Forelimb muscle (tissue), 1 donor: ENCODE data around the gene USP48. TPM values are rescaled to one million over a fixed set of nuclear protein-coding genes. Genes with fewer than 3 reads are reported as not detected.
"Not testable (repeated sequence)": the region's sequence is repeated elsewhere in the genome, so short reads cannot be mapped to it uniquely, and the experiment has no call there.

ENCODE experiments used
- DNase-seq: peaks from one replicate; pipeline ENCODE4 v3.0.0-alpha.2; 2013; ENCODE audit warnings: low read depth
- polyA plus RNA-seq: library from polyadenylated mRNA; unstranded; fragments of 120-200 nt; gene quantifications from one replicate; pipeline ENCODE4 v1.2.1, GENCODE V29; 2013; ENCODE audit not compliant: insufficient read length

Gene USP48, protein sequence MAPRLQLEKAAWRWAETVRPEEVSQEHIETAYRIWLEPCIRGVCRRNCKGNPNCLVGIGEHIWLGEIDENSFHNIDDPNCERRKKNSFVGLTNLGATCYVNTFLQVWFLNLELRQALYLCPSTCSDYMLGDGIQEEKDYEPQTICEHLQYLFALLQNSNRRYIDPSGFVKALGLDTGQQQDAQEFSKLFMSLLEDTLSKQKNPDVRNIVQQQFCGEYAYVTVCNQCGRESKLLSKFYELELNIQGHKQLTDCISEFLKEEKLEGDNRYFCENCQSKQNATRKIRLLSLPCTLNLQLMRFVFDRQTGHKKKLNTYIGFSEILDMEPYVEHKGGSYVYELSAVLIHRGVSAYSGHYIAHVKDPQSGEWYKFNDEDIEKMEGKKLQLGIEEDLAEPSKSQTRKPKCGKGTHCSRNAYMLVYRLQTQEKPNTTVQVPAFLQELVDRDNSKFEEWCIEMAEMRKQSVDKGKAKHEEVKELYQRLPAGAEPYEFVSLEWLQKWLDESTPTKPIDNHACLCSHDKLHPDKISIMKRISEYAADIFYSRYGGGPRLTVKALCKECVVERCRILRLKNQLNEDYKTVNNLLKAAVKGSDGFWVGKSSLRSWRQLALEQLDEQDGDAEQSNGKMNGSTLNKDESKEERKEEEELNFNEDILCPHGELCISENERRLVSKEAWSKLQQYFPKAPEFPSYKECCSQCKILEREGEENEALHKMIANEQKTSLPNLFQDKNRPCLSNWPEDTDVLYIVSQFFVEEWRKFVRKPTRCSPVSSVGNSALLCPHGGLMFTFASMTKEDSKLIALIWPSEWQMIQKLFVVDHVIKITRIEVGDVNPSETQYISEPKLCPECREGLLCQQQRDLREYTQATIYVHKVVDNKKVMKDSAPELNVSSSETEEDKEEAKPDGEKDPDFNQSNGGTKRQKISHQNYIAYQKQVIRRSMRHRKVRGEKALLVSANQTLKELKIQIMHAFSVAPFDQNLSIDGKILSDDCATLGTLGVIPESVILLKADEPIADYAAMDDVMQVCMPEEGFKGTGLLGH
- polyA plus RNA-seq: 47.4 TPM

DNA sequence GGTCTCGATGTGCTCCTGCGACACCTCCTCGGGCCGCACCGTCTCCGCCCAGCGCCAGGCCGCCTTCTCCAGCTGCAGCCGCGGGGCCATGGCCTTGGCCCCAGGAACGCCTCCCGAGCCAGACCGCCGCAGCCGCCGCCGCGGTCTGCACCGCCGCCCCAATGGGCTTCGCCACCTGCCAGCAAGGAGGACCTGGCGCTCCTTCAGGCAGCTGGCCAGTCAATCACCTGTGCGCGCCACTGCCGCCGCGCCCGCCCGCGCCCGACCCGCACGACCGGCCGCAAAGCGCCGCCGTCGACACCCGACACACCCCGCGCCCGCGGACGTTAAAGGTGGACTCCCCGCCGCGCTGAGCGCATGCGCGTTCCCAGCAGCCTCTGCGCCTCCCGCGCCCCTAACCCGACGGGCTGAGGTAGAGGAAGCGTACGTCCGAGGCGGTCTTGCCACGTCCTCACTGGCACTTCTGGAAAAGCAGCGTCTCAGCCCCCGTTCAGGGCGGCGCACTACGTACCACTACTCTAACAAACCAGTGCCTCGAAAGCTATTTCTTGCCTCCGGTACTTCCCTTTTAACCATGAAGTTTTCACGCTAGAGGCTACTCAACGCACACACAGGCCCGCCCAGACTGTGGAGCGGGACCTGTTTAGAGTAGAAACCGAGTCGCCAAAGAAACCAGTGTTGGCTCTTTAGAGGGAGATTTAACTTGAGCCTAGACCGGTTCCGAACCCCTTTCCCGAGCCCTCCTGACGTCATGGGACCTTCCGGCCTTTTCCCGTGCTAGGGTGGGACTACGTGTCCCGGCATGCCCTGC lies at the start of gene USP48:
TSS of gene USP48 (minus strand) at position 282 of the 811 bp plus-strand sequence. CDS start at position 90, 192 bp downstream.
- DNase-seq: peak; percentile 94

DNA sequence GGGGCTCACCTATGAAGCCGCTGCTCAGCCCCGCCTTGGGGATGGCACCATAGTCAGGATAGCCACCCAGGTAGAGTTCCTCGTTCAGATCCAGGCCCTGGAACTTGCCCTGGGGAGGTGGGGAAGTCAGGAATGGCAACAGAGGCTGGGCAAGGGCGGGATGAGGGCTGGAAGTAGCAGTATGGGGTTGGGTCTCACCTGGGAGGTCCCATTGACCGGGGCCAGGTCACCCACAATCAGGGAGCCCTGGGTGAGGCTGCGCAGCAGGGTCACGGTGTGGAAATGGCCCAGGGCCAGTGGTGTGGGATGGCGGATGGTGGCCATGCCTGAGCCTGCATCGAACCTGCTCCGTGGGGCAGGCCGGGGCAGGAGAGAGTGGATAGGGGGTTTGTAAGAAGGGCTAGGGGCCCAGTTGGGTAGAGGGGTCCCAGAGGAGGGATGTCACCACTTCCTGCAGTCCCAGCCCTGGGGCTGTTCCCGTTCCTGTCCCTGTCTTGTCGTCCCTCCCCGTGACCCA lies 48.6 kb upstream of the USP48 start:
- no peak for DNase-seq

DNA sequence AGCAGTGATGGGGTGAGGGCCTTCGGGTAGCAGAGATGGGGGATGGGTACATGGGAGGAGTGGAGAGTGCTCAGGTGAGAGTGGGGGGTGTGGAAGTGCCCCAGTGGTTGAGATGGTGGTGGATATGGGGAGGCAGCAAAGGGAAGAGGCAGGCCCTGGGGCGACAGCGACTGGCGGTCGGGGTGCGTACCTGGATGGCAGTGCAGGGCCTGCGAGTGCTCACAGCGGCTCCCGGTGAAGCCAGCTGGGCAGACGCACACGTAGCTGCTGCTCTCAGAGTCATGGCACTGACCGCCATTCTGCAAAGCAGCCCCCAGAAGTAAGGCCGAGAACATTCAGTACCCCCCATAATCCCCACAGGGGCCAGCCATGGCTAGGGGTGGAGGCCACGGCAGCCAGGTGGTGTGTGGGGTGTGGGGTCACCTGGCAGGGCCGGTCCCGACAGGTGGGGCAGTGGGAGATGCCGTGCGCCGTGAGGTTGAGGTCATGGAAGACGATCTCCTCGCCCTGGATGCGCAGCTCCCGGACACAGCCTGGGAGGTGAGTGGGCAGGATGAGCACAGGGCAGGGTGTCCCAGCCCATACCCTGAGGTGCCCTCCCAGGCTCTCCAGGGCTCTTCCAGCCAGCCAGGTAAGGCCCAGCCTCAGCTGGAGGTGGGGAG lies 48.0 kb upstream of the USP48 start:
- no peak for DNase-seq

DNA sequence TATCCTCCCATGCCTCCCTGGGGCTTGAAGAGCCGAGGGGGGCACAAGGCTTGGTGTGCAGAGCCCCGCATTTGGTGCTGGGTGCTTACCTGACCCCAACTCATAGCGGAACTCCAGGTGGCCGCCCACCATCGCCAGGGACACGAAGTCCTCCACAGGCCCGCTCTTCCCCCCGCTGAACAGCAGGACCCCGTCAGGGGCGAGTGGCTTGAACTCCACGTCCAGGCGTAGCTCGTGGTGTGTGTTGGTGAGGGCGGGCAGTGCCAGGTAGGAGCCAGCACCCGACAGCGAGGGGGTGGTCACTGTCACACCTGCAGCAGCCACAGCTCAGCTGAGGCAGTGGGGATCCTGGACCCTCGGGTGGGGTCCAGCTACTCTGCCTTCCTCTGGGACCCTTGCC lies 46.3 kb upstream of the USP48 start:
- DNase-seq: no peak

DNA sequence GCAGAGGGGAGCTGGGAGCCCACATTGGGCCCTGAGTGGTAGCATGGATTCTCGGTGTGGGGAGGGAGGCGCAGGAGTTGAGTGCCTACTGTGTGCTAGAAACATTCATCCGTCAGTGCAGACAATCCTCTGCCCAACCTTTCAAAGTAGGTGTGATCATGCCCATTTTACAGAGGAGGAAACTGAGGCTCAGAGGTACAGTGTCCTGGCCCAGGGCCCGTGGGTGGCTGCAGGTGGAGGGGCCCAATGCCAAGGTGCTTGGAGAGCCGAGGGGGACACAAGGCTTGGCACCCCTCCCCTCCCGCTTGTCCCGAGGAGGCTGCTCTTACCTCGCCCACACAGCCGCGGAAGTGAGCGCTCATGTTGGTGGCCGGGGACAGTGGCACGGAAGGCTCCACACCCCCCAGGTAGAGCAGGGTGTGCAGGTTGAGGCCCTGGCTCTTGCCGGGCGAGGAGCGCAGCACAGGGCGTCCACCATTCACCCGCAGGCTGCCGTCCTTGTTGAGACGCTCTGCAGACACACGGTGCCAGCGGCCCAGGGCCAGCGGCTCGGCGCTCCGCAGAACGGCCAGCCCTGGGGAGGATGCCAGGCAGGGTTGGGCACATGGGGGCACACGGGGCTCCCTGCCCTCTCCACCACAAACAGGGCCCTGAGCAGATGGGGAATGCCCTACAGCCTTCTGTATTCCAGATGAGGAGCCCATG lies 45.7 kb upstream of the USP48 start:
- DNase-seq: no peak

DNA sequence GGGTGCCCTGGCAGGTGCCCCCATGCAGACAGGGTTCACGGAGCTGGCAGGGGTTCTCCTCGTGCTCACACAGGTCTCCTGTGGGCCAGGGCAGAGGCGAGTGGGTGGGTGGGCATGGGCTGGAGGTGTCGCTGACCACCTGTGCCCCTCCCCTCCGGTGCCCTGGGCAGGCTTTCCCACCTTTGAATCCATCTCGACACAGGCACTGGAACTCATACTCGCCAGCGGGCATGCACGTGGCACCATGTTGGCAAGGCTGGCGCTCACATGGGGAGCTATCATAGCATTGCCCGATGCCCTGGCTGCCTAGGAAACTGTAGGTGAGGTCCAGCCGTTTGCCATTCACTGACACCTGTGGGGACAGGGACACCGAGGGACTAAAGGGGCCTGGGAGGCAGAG lies 45.1 kb upstream of the USP48 start:
- DNase-seq: no peak

DNA sequence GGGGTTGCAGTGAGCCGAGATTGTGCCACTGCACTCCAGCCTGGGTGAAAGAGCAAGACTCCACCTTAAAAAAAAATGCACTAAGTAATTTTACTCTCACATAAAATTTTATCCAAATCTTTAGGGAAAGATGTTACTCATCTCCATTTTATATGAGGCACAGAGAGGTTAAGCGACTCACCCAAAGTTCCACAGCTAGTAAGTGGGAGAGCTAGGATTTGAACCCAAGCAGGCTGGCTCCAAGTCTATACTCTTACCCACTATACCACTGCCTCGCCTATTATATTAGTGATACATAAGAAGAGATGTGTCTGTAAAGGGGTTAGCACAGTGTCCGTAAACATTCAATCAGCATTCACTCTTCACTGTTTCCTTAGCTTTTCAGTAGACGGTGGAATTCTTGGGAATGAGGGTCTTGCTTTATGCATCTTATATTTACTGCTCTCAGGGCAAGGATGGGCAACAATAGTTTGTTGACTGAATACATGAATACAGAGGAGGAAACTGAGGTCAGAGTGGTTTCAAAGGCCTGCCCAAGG lies 44.3 kb upstream of the USP48 start:
- DNase-seq: no peak

DNA sequence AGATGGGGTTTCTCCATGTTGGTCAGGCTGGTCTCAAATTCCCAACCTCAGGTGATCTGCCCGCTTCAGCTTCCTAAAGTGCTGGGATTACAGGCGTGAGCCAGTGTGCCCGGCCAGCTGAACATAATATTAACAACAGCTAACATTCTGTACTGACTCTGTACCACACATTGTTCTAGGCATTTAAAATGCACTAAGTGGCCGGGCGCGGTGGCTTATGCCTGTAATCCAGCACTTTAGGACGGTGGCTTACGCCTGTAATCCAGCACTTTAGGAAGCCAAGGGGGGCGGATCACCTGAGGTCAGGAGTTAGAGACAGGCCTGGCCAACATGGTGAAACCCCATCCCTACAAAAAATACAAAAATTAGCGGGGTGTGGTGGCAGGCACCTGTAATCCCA lies 43.7 kb upstream of the USP48 start:
- not testable (repeated sequence) for DNase-seq

DNA sequence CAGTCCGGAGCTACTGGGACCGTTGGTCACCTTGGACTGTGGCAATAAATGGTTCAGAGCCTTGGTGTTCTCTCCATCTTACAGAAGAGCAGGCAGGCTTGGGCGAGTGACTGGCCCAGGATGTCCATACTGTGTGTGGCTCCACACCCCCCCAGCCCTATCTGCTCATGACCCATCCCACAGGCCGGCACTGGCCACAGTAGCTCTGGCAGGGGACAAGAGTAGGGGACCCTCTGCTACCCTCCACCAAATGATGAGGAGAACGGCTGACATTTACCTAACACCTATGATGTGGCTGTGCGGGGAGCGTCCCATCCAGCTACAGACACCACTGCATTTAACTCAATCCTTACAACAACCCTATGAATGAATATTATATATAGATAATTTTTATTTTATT lies 42.4 kb upstream of the USP48 start:
- no peak for DNase-seq

DNA sequence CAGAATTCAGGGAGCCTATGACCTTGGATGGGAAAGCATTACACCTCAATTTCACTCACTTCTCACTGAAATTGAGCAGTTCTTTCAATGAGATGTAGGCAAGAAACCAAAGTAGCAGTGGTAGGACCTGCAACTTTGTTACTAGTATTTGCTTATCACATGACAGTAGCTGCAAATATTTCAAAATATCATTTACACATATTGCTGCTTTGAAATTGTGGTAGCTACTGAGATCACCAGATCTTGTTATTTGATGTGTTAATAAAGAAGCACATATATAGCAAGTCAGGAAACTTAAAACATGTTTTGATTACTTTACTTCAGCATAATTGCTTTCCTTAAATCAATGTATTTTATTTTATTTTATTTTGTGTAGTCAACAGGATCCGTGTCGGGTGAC lies 42.0 kb upstream of the USP48 start:
- no peak for DNase-seq

DNA sequence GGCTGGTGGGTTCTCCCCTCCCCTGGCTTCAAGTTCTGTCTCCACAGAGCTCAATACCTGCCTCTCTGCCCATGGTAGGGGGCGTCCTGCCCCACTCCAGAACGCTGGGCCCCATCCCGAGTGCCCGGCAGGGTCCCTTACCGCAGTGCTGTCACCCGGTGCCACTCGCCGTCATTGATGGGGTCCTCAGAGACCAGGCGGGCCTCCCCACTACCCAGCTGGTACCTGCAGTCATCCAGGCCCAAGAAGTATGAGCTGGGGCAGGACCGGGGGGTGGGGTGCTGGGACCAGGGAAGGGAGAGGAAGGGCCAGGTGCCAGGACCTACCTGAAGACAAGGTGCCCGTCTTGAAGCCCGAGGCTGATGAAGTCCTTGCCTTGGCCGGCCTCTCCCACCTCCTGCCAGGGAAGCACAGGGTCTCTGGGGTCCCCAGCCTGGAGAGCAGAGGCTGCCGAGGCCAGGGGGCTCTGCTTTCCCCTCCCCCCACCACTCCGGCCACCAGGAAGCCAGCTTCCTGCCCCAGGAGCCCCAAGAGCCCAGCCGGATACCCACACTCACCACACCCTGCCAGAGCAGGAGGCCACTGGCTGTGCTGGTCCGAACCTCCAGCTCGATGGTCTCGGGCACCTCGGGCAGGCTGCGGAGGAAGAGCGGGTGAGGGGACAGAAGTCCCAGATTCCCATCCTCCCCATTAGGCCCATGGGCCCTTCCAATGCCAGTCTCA lies 41.2 kb upstream of the USP48 start:
- DNase-seq: no peak

DNA sequence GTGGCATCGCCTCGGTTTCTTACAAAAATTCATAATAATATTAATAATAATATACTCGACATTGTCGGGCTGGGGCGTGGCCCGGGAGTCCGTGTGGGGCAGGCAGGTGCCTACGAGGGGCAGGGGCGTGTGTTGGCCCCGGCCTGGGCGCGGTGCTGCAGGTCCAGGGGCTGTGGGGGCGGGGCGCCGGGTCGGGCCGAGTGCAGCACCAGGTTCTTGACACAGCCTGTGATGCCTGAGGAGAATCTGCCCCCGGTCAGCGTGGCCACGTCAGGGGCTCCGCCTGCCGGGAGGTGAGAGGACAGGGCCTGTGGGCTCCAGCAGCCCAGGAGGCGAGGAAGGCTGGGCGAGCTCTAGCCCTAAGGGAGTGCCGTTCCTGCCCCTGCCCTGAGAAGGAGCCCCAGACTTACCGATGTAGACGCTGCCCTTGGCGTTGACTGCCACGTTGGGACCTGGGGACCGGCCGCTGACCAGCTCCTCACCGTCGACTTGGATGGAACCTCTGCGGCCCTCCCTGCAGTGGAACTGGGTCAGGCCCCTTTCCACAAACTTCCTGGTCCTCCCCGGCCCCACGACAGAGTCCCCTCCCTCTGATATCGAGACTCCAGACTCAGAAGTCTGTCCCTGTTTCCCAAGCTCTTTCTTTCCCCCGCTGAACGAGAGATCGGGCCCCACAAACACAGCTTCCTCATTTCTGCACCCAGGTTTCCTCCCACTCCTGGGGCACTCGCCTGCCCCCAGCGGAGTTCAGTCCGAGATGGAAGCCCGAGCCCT lies 40.4 kb upstream of the USP48 start:
- no peak for DNase-seq

DNA sequence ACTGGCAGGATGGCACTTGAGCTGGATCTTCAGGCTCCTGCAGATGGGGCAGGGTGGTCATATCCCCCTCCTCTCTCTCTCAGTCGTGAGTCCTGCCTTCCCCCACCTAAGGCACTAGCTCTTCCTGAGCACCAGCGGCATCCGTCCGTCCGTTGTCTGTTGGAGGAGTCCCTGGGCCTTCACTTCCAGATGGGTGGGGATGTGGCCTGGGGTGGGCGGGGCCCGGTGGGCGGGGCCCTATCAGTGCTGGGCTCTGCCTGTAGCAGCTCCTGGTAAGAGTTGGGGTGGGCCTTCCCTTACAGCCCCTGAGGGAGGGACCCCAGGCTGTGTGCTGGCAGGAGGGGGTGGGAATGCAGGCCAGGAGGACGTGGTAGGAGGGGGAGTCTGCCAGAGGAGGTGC lies 39.4 kb upstream of the USP48 start:
- no peak for DNase-seq

DNA sequence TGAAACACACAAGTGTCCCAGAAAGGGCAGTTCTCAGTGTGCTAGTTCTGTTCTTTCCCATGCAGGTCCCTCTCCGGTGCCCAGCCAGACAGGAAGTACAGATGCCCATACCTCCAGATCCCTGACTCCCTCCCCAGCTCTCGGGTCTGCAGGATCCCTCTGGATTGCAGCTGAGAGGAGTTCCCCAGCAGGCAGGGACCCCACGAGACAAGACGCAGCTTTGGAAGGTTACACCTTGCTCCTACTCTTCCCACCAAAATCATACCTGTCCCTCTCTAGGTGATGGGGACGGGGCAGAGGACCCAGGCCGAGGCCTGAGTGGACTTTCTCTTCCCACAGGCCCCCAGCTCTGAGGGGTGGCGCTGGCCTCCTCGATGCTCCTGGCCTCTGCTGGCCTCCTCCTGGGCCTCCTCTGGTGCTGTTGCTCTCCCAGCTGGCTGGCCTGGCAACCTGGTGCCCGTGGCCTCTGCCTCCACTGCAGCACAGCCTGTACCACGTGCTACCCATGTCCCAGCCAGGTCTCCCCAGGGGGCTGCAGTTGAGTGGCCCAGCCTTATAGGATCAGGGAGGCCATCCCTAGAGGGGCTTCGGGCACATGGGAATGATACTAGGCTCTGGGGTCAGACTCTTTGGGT lies 38.6 kb upstream of the USP48 start:
- DNase-seq: no peak

DNA sequence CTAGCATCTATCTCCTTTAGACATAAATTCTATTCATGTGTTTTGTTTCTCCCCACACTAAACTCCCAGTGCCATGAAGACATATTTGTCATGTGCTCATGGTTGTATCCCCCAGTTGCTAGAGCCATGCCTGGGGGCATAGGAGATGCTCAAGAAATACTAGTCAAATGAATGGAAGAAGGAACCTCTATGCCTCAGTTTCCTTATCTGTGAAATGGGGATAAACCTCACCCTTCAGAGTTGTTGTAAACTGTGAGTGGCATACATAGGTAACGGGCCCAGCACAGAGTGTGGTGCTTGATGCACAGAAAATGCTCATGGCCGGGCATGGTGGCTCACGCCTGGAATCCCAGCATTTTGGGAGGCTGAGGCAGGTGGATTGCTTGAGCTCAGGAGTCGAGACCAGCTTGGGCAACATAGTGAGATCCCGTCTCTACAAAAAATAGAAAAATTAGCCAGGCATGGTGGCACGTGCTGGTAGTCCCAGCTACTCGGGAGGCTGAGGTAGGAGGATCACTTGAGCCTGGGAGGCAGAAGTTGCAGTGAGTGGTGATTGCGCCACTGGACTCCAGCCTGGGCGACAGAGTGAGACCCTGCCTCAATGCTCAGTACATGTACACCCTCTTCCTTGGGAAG lies 37.8 kb upstream of the USP48 start:
- DNase-seq: no peak

DNA sequence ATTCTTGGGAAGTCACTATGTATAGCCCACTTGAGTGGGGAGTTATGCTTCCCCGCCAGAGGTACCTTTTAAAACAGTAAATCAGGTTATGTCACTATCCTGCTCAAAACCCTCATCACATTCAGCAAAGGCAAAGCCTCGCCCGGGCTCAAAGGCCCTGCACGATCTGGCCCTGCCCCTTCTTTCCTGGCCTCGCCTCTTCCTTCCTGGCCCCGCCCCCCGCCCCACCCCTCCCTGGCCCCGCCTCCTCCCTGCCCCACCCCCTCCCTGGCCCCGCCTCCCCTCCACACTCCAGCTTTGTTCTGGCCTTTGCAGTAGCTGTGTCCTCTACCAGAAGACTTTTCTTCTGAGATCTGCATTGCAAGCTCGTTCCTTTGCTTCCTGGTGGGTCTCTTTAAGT lies 35.7 kb upstream of the USP48 start:
- no peak for DNase-seq

DNA sequence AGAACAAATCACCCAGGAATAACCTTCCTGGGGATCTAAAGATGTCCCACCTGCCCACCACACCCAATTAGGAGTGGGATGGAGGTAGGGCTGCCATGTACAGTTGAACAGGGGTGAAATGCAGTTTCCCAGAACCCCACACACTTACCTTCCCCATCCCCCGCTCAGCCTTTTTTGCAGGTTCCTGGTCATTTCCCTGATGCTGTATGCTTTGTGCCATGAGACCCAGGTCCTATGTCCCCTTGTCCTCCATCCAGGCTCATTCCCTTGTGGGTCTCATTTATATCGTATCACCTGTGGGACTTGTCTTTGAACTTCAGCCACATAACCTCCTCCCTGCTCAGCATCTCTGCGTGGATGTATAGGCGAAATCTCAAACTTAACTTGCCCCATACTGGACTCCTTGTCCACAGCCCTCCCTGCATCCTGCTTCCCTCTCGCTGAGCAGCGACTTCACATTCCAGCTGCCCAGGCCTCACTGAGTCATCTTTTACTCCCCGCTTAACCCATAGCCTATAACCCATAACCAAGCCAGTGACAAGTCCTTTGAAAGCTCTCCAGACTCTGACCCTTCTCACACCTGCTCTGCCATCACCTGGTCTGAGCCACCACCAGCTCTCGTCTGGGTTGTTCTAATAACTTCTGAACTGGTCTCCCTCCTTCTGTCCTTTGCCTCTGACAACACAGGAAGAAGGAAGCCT lies 33.8 kb upstream of the USP48 start:
- DNase-seq: no peak
